Thoracic aorta (tissue), 2 donors: ENCODE measurements around the gene ARL4C. TPM values are rescaled to one million over a fixed set of nuclear protein-coding genes. Genes with fewer than 3 reads are reported as not detected.

Experiments used
- ATAC-seq: fragments of 150-250 bp; one replicate; pipeline ENCODE4 v1.8.0; 2017; ENCODE audit warnings: low read depth; ENCODE audit not compliant: insufficient number of reproducible peaks, low FRiP score
- DNase-seq: peaks from one replicate; pipeline ENCODE4 v3.0.0-alpha.2; 2020; ENCODE audit warnings: low spot score
- H3K27ac ChIP-seq, 2 donors: fragments of 200-600 bp; sonication (generic); 1 replicate in 1 of 2; 2 replicates in 1 of 2; pipeline ENCODE4 v1.5.1; 2016; ENCODE audit warnings: mild to moderate bottlenecking in 2 of 2, moderate library complexity in 2 of 2
- H3K27me3 ChIP-seq: fragments of 200-600 bp; sonication (generic); replicated peaks from 2 replicates; pipeline ENCODE4 v1.6.0; 2016; ENCODE audit warnings: mild to moderate bottlenecking; ENCODE audit not compliant: insufficient read depth
- H3K36me3 ChIP-seq: fragments of 200-600 bp; sonication (generic); one replicate; pipeline ENCODE4 v1.5.1; 2016
- H3K4me1 ChIP-seq, 2 donors: fragments of 200-600 bp; sonication (generic); 1 replicate in 1 of 2; 2 replicates in 1 of 2; pipeline versions ENCODE4 v1.5.1 to v1.6.0; 2016; ENCODE audit warnings: low read depth in 2 of 2, mild to moderate bottlenecking in 1 of 2; ENCODE audit not compliant: control insufficient read depth in 1 of 2
- H3K4me3 ChIP-seq: fragments of 200-600 bp; sonication (generic); 2 replicates; pipeline ENCODE4 v1.5.1; 2016; ENCODE audit warnings: mild to moderate bottlenecking
- H3K9me3 ChIP-seq: fragments of 200-600 bp; sonication (generic); 2 replicates; pipeline ENCODE4 v1.5.1; 2016
- CTCF ChIP-seq: fragments of 200-600 bp; sonication (generic); IDR thresholded peaks from one replicate; pipeline ENCODE4 v1.5.1; 2019; ENCODE audit warnings: antibody characterized with exemption
- total RNA-seq, 2 donors: library from RNA; depleted of rRNA; stranded (reverse); fragments of >200 nt; gene quantifications; one replicate each; pipeline versions ENCODE4 v1.1.0 to v1.2.3, GENCODE V29; 2016

Gene ARL4C
- total RNA-seq, 2 donors from 2014 or later = 18.2 to 22.9 TPM

GRCh38 chr2:234481301-234481700, 15.6 kb downstream of the ARL4C start:
- H3K36me3 ChIP-seq = no peaks in the 10 kb centered on the region
- no peak overlapping the region for H3K4me3 ChIP-seq
- no peak for TF ChIP-seq CTCF
- H3K27me3 ChIP-seq = no peaks in the 10 kb centered on the region
- ATAC-seq (no peak), DNase-seq (no peak)
- no peak overlapping the region for H3K27ac ChIP-seq
- H3K4me1 ChIP-seq = no peaks in the 10 kb centered on the region
- no peaks in the 10 kb centered on the region for H3K9me3 ChIP-seq

GRCh38 chr2:234480337-234480736, 16.5 kb downstream of the ARL4C start:
- ATAC-seq = no peak
- H3K4me1 ChIP-seq = no peaks in the 10 kb centered on the region

GRCh38 chr2:234479465-234479864, 17.4 kb downstream of the ARL4C start:
- ATAC-seq = no peak
- TF ChIP-seq CTCF = no peak
- Histone ChIP-seq H3K9me3 (no peaks in the 10 kb centered on the region), H3K4me1 (no peaks in the 10 kb centered on the region), H3K36me3 (no peaks in the 10 kb centered on the region), H3K27me3 (no peaks in the 10 kb centered on the region), H3K27ac (no peak overlapping the region), H3K4me3 (no peak overlapping the region)
- DNase-seq = no peak

More at GRCh38 chr2:234480337-234480736, 16.5 kb downstream of the ARL4C start:
- H3K27ac ChIP-seq = no peak overlapping the region
- no peaks in the 10 kb centered on the region for H3K9me3 ChIP-seq
- no peaks in the 10 kb centered on the region for H3K36me3 ChIP-seq
- DNase-seq = no peak
- H3K27me3 ChIP-seq = no peaks in the 10 kb centered on the region
- no peak overlapping the region for H3K4me3 ChIP-seq
- no peak for TF ChIP-seq CTCF

DNA sequence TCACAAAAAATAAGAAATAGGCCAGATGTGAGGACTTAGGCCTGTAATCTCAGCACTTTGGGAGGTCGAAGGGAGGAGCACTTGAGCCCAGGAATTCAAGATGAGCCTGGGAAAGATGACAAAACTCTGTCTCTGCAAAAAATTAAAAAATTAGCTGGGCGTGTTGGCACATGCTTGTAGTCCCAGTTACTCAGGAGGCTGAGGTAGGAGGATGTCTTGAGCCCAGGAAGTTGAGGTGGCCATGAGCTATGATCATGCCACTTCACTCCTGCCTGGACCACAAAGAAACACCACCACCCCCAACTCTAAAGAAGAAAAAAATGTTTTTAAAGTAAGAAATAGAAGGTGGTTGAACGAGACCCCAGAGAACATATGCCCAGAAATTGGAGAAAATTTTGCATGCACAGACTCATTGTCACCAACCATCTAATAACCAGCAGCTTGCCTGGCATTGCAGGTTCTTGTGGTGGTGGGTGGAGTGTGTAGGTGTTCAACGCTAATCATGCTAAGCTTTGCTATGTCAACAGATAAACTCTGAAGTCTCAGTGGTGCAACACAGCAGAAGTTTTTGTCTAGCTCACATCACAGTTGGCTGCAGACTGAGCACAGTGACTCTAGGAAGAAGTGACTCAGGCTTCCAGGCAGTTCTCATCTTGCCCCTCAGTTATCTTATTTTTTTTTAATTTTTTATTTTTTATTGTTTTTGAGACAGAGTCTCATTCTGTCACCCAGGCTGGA, 18.6 kb downstream of the ARL4C start:
- Histone ChIP-seq H3K36me3 (no peaks in the 10 kb centered on the region), H3K4me1 (no peaks in the 10 kb centered on the region), H3K4me3 (no peak overlapping the region), H3K9me3 (no peaks in the 10 kb centered on the region), H3K27ac (no peak overlapping the region), H3K27me3 (no peaks in the 10 kb centered on the region)
- DNase-seq = no peak
- no peak for ATAC-seq
- TF ChIP-seq CTCF = no peak

- H3K9me3 ChIP-seq = no peaks in the 10 kb centered on the region
- no peak for ATAC-seq
- H3K4me1 ChIP-seq = no peaks in the 10 kb centered on the region
- no peaks in the 10 kb centered on the region for H3K36me3 ChIP-seq
- no peak for DNase-seq
- H3K27me3 ChIP-seq = no peaks in the 10 kb centered on the region
- H3K27ac ChIP-seq = no peak overlapping the region
- no peak overlapping the region for H3K4me3 ChIP-seq
- TF ChIP-seq CTCF = no peak
Measured at GRCh38 chr2:234476766-234477165, 20.1 kb downstream of the ARL4C start.
